H9 (cell line): ENCODE results near the gene DMD. TPM values are rescaled to one million over a fixed set of nuclear protein-coding genes. Genes with fewer than 3 reads are reported as not detected.
"Not testable (repeated sequence)": the region's sequence is repeated elsewhere in the genome, so short reads cannot be mapped to it uniquely, and the experiment has no call there.

Source experiments
- DNase-seq: peaks from one replicate; pipeline ENCODE4 v3.0.0-alpha.2; 2017
- H2AFZ ChIP-seq: one replicate; pipeline ENCODE4 v1.6.1; 2013; ENCODE audit warnings: mild to moderate bottlenecking, low read length, control low read depth, moderate library complexity
- H2AK5ac ChIP-seq: 2 replicates; pipeline ENCODE4 v1.6.1; 2013; ENCODE audit warnings: low read length, control low read depth, mixed read lengths; ENCODE audit not compliant: insufficient read length
- H2BK120ac ChIP-seq: one replicate; pipeline ENCODE4 v1.6.1; 2013; ENCODE audit warnings: low read depth, mild to moderate bottlenecking, low read length, control low read depth, inconsistent platforms; ENCODE audit not compliant: poor library complexity, severe bottlenecking
- H2BK12ac ChIP-seq: 2 replicates; pipeline ENCODE4 v1.6.1; 2013; ENCODE audit warnings: low read length, control low read depth, mixed read lengths, low read depth; ENCODE audit not compliant: insufficient read length
- H2BK15ac ChIP-seq: 2 replicates; pipeline ENCODE4 v1.6.1; 2013; ENCODE audit warnings: low read depth, low read length, control low read depth
- H2BK20ac ChIP-seq: one replicate; pipeline ENCODE4 v1.6.1; 2013; ENCODE audit warnings: low read depth, mild to moderate bottlenecking, low read length, control low read depth, inconsistent platforms; ENCODE audit not compliant: poor library complexity, severe bottlenecking
- H2BK5ac ChIP-seq: 2 replicates; pipeline ENCODE4 v1.6.1; 2013; ENCODE audit warnings: low read length, control low read depth, mixed read lengths; ENCODE audit not compliant: insufficient read length
- H3K14ac ChIP-seq: 2 replicates; pipeline ENCODE4 v1.6.1; 2013; ENCODE audit warnings: low read length, control low read depth; ENCODE audit not compliant: insufficient read depth
- H3K18ac ChIP-seq: 2 replicates; pipeline ENCODE4 v1.6.1; 2013; ENCODE audit warnings: low read depth, mild to moderate bottlenecking, mixed read lengths, low read length, control low read depth; ENCODE audit not compliant: insufficient read length
- H3K23ac ChIP-seq: 2 replicates; pipeline ENCODE4 v1.6.1; 2013; ENCODE audit warnings: low read length, control low read depth, mixed read lengths, low read depth; ENCODE audit not compliant: insufficient read length
- H3K23me2 ChIP-seq: 2 replicates; pipeline ENCODE4 v1.6.1; 2013; ENCODE audit warnings: low read depth, mild to moderate bottlenecking, mixed read lengths, low read length, control low read depth; ENCODE audit not compliant: insufficient read length, poor library complexity, severe bottlenecking
- H3K27ac ChIP-seq: 2 replicates; pipeline ENCODE4 v1.5.1; 2013; ENCODE audit warnings: low read length, control low read depth, mixed read lengths, low read depth; ENCODE audit not compliant: insufficient read length
- H3K27me3 ChIP-seq: 2 replicates; pipeline ENCODE4 v1.6.1; 2013; ENCODE audit warnings: low read length, control low read depth, inconsistent platforms; ENCODE audit not compliant: insufficient read depth
- H3K4ac ChIP-seq: 2 replicates; pipeline ENCODE4 v1.6.1; 2013; ENCODE audit warnings: low read depth, mild to moderate bottlenecking, control low read depth, inconsistent platforms, low read length, moderate library complexity
- H3K4me1 ChIP-seq: 2 replicates; pipeline ENCODE4 v1.6.1; 2013; ENCODE audit warnings: low read length, control low read depth, inconsistent platforms; ENCODE audit not compliant: insufficient read depth
- H3K4me2 ChIP-seq: 2 replicates; pipeline ENCODE4 v1.6.1; 2013; ENCODE audit warnings: low read length, control low read depth, mixed read lengths; ENCODE audit not compliant: insufficient read length, insufficient read depth
- H3K56ac ChIP-seq: 2 replicates; pipeline ENCODE4 v1.6.1; 2013; ENCODE audit warnings: low read depth, mild to moderate bottlenecking, mixed read lengths, low read length, control low read depth; ENCODE audit not compliant: insufficient read length
- H3K79me1 ChIP-seq: 2 replicates; pipeline ENCODE4 v1.6.1; 2013; ENCODE audit warnings: low read depth, mild to moderate bottlenecking, moderate library complexity, low read length, control low read depth, inconsistent platforms; ENCODE audit not compliant: insufficient read depth, poor library complexity, severe bottlenecking
- H3K79me2 ChIP-seq: 2 replicates; pipeline ENCODE4 v1.6.1; 2013; ENCODE audit warnings: low read length, control low read depth, inconsistent platforms; ENCODE audit not compliant: insufficient read depth
- H3K9ac ChIP-seq: 2 replicates; pipeline ENCODE4 v1.6.1; 2013; ENCODE audit warnings: low read length, control low read depth, mixed read lengths; ENCODE audit not compliant: insufficient read length; ENCODE audit errors: extremely low read depth
- H3K9me3 ChIP-seq: one replicate; pipeline ENCODE4 v1.6.1; 2013; ENCODE audit warnings: low read depth, low read length, inconsistent platforms; ENCODE audit not compliant: control insufficient read depth
- H3T11ph ChIP-seq: one replicate; pipeline ENCODE4 v1.6.1; 2013; ENCODE audit warnings: mild to moderate bottlenecking, low read length, control low read depth, inconsistent platforms
- H4K20me1 ChIP-seq: one replicate; pipeline ENCODE4 v1.6.1; 2013; ENCODE audit not compliant: control insufficient read depth, insufficient read length, insufficient read depth
- H4K5ac ChIP-seq: 2 replicates; pipeline ENCODE4 v1.6.1; 2013; ENCODE audit warnings: low read depth, mild to moderate bottlenecking, mixed read lengths, low read length, control low read depth; ENCODE audit not compliant: insufficient read length
- H4K8ac ChIP-seq: replicated peaks from 2 replicates; pipeline ENCODE4 v1.6.1; 2013; ENCODE audit warnings: low read length, control low read depth, mixed read lengths, low read depth; ENCODE audit not compliant: insufficient read length
- H4K91ac ChIP-seq: 2 replicates; pipeline ENCODE4 v1.6.1; 2013; ENCODE audit warnings: low read depth, mild to moderate bottlenecking, moderate library complexity, mixed read lengths, low read length, control low read depth; ENCODE audit not compliant: insufficient read length
- H3K27ac Mint-ChIP-seq, 3 experiments: 2 replicates in 2 of 3; 3 replicates in 1 of 3; pipeline ENCODE4 v1.8.0; 2020 to 2021; ENCODE audit warnings: mixed read lengths in 3 of 3, mild to moderate bottlenecking in 1 of 3, moderate library complexity in 1 of 3
- H3K27me3 Mint-ChIP-seq: 2 replicates; pipeline ENCODE4 v1.8.0; 2021; ENCODE audit warnings: low read depth, mild to moderate bottlenecking, moderate library complexity, mixed read lengths
- H3K36me3 Mint-ChIP-seq, 3 experiments: 2 replicates in 2 of 3; 3 replicates in 1 of 3; pipeline ENCODE4 v1.8.0; 2020 to 2021; ENCODE audit warnings: low read depth in 3 of 3, mixed read lengths in 3 of 3; ENCODE audit not compliant: insufficient read depth in 1 of 3
- H3K4me1 Mint-ChIP-seq, 2 experiments: 2 replicates each; pipeline ENCODE4 v1.8.0; 2020; ENCODE audit warnings: mixed read lengths in 2 of 2
- H3K4me3 Mint-ChIP-seq, 2 experiments: 2 replicates in 1 of 2; 3 replicates in 1 of 2; pipeline ENCODE4 v1.8.0; 2020 to 2021; ENCODE audit warnings: mild to moderate bottlenecking in 2 of 2, mixed read lengths in 2 of 2, moderate library complexity in 1 of 2
- H3K9me3 Mint-ChIP-seq, 2 experiments: 2 replicates in 1 of 2; 3 replicates in 1 of 2; pipeline ENCODE4 v1.8.0; 2020; ENCODE audit warnings: mild to moderate bottlenecking in 2 of 2, mixed read lengths in 2 of 2, moderate library complexity in 1 of 2
- WGBS: extraction: QIAGEN DNeasy Blood & Tissue Kit; methylation state at CpG from one replicate; pipeline ENCODE4 v1.1.7; 2013; ENCODE audit warnings: missing lambda C conversion rate, low lambda C conversion rate, mixed read lengths; ENCODE audit not compliant: insufficient read length; ENCODE audit errors: extremely low coverage; 5-methylcytosine and 5-hydroxymethylcytosine counted together
- total RNA-seq: library from RNA; stranded (reverse); gene quantifications from 2 replicates; pipeline ENCODE4 v1.2.1, GENCODE V29; 2021
- TF ChIP-seq, protein P1 (sequence below): fragments of 200-600 bp; sonication (generic); conservative IDR thresholded peaks from 3 replicates; pipeline ENCODE4 v1.8.0; 2021; ENCODE audit warnings: antibody characterized with exemption, mild to moderate bottlenecking

The DMD gene
- total RNA-seq, 1 experiment from 2014 or later: 3.8 TPM

DNA sequence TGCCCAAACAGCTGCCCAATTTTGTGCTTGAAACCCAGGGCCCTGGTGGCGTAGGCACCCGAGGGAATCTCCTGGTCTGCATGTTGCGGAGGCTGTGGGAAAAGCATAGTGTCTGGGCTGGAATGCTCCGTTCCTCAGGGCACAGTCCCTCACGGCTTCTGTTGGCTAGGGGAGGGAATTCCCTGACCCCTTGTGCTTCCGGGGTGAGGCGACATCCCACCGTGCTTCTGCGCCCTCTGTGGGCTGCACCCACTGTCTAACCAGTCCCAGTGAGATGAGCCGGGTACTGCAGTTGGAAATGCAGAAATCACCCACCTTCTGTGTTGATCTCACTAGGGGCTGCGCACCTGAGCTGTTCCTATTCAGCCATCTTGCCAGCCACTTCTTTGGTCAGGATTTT lies 1740.1 kb downstream of the DMD start:
- no peaks in the 10 kb centered on the region for H4K20me1 ChIP-seq
- no peak overlapping the region for H3K18ac ChIP-seq
- H3K79me2 ChIP-seq: no peaks in the 10 kb centered on the region
- H3K9me3 ChIP-seq: no peaks in the 10 kb centered on the region
- TF ChIP-seq, protein P1, sequence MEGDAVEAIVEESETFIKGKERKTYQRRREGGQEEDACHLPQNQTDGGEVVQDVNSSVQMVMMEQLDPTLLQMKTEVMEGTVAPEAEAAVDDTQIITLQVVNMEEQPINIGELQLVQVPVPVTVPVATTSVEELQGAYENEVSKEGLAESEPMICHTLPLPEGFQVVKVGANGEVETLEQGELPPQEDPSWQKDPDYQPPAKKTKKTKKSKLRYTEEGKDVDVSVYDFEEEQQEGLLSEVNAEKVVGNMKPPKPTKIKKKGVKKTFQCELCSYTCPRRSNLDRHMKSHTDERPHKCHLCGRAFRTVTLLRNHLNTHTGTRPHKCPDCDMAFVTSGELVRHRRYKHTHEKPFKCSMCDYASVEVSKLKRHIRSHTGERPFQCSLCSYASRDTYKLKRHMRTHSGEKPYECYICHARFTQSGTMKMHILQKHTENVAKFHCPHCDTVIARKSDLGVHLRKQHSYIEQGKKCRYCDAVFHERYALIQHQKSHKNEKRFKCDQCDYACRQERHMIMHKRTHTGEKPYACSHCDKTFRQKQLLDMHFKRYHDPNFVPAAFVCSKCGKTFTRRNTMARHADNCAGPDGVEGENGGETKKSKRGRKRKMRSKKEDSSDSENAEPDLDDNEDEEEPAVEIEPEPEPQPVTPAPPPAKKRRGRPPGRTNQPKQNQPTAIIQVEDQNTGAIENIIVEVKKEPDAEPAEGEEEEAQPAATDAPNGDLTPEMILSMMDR: no peak
- Mint-ChIP-seq H3K36me3 (peaks cover 0 to 1% (median 0%) of the 10 kb centered on the region in 3 experiments; a peak in 4 of 7 replicates), H3K9me3 (peaks cover 63 to 72% of the 10 kb centered on the region in 2 experiments), H3K4me1 (no peaks in the 10 kb centered on the region), H3K27ac (no peak overlapping the region; a peak in 1 of 7 replicates), H3K4me3 (no peak overlapping the region), H3K27me3 (no peaks in the 10 kb centered on the region; the same call in 1 of the 2 replicates)
- no peaks in the 10 kb centered on the region for H3K79me1 ChIP-seq
- H2BK20ac ChIP-seq: no peak overlapping the region
- no CpG with 5 or more reads among the region's 11 CpGs for WGBS
- no peak overlapping the region for H2BK15ac ChIP-seq
- no peak overlapping the region for H3K9ac ChIP-seq
- H3K56ac ChIP-seq: no peak overlapping the region
- no peak overlapping the region for H2BK120ac ChIP-seq
- H3K4me2 ChIP-seq: no peak overlapping the region
- H3K4ac ChIP-seq: no peak overlapping the region
- H3T11ph ChIP-seq: no peak overlapping the region
- no peak overlapping the region for H2AFZ ChIP-seq
- no peak overlapping the region for H2AK5ac ChIP-seq
- H2BK12ac ChIP-seq: no peak overlapping the region
- no peaks in the 10 kb centered on the region for H3K23me2 ChIP-seq
- H3K23ac ChIP-seq: no peak overlapping the region
- H3K27ac ChIP-seq: no peak overlapping the region
- no peak overlapping the region for H4K8ac ChIP-seq
- no peak overlapping the region for H3K14ac ChIP-seq
- H3K27me3 ChIP-seq: no peaks in the 10 kb centered on the region
- H4K5ac ChIP-seq: no peak overlapping the region
- no peak overlapping the region for H4K91ac ChIP-seq
- no peak for DNase-seq
- no peaks in the 10 kb centered on the region for H3K4me1 ChIP-seq
- no peak overlapping the region for H2BK5ac ChIP-seq

DNA sequence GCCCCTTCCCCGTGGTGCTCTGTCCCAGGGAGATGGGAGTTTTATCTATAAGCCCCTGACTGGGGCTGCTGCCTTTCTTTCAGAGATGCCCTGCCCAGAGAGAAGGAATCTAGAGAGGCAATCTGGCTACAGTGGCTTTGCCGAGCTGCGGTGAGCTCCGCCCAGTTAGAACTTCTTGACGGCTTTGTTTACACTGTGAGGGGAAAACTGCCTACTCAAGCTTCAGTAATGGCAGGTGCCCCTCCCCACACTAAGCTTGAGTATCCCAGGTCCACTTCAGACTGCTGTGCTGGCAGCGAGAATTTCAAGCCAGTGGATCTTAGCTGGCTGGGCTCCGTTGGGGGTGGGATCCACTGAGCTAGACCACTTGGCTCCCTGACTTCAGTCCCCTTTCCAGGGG lies 1740.6 kb downstream of the DMD start:
- not testable (repeated sequence) for H2BK20ac ChIP-seq, H2AFZ ChIP-seq, H3K79me2 ChIP-seq, H2BK5ac ChIP-seq, H4K91ac ChIP-seq, H3K14ac ChIP-seq, H3K4me1 Mint-ChIP-seq, H3K56ac ChIP-seq, H3K79me1 ChIP-seq, H3K36me3 Mint-ChIP-seq, H3K23ac ChIP-seq, H2BK15ac ChIP-seq, H3K4ac ChIP-seq, H3T11ph ChIP-seq, H2AK5ac ChIP-seq, H2BK120ac ChIP-seq, H3K9me3 ChIP-seq, H4K5ac ChIP-seq, H3K27ac Mint-ChIP-seq, H3K4me2 ChIP-seq, H3K27me3 Mint-ChIP-seq, H3K27me3 ChIP-seq, H3K27ac ChIP-seq, H3K4me1 ChIP-seq, H3K18ac ChIP-seq, DNase-seq, H4K8ac ChIP-seq, H4K20me1 ChIP-seq, H3K4me3 Mint-ChIP-seq, H3K23me2 ChIP-seq, H3K9ac ChIP-seq, H2BK12ac ChIP-seq
- H3K9me3 Mint-ChIP-seq: peaks cover 64 to 73% of the 10 kb centered on the region in 2 experiments
- WGBS: no CpG with 5 or more reads among the region's 7 CpGs
